Stimulated activated CD4-positive, alpha-beta T cell treated with anti-CD3 and anti-CD28 coated beads, TNF-alpha, amount 100 ng/mL, for 24 hours (primary cell): ENCODE data around the gene ZMYND10.

ENCODE experiments used
- DNase-seq, 3 experiments: peaks; one replicate each; pipeline ENCODE4 v3.0.0-alpha.2; 2020; ENCODE audit warnings: low read depth in 3 of 3

The ZMYND10 gene

GRCh38 chr3:50303013-50303815 lies 42.3 kb downstream of the ZMYND10 start, which contains the start of gene HYAL1:
HYAL1 (minus strand) TSS chr3:50303574; CDS start chr3:50302956, 618 bp downstream.
- no peak for DNase-seq

GRCh38 chr3:50302095-50303012 lies 43.2 kb downstream of the ZMYND10 start:
- DNase-seq = no peak

- no peak for DNase-seq
These were observed 44.8 kb downstream of the ZMYND10 start for GRCh38 chr3:50300681-50301254.

- no peak for DNase-seq
These were observed 45.4 kb downstream of the ZMYND10 start for GRCh38 chr3:50299929-50300680.

- no peak for DNase-seq
These were observed 45.9 kb downstream of the ZMYND10 start for GRCh38 chr3:50299638-50299928.

GRCh38 chr3:50298836-50299637 lies 46.5 kb downstream of the ZMYND10 start, which contains the start of the genes HYAL3 and NAA80:
HYAL3 (minus strand) TSS chr3:50299405; CDS start chr3:50295602, 3,803 bp downstream.
NAA80 (minus strand) TSS chr3:50299405; CDS start chr3:50297463, 1,942 bp downstream.
- peak; percentile 97 to 100 (median 99) for DNase-seq

GRCh38 chr3:50297896-50298725 lies 47.4 kb downstream of the ZMYND10 start:
- no peak for DNase-seq

GRCh38 chr3:50297384-50297775 lies 48.2 kb downstream of the ZMYND10 start:
- DNase-seq = no peak

GRCh38 chr3:50296721-50297383 lies 48.7 kb downstream of the ZMYND10 start:
- no peak for DNase-seq

GRCh38 chr3:50295553-50296431 lies 49.7 kb downstream of the ZMYND10 start:
- no peak for DNase-seq

GRCh38 chr3:50294492-50295403 lies 50.8 kb downstream of the ZMYND10 start:
- DNase-seq = no peak

- DNase-seq = no peak
These were observed 51.4 kb downstream of the ZMYND10 start for GRCh38 chr3:50294089-50294488.

GRCh38 chr3:50293079-50293801 lies 52.3 kb downstream of the ZMYND10 start:
- no peak for DNase-seq

- peak; percentile 91 to 97 (median 91) for DNase-seq
These were observed 53.1 kb downstream of the ZMYND10 start, which contains the start of gene IFRD2 for GRCh38 chr3:50292159-50293078. IFRD2 (minus strand) TSS chr3:50292429; CDS start chr3:50292274, 155 bp downstream.
